Fibroblast of upper back skin (primary cell): ENCODE results near the gene FBLIM1.

Experiments
- DNase-seq: peaks from one replicate; pipeline ENCODE4 v3.0.0-alpha.2; 2013

The FBLIM1 gene

GRCh38 chr1:15758343-15758931 is at the start of gene FBLIM1:
TSS of gene FBLIM1 (plus strand) at chr1:15758795. CDS start at chr1:15764984, 6,189 bp downstream.
- peak; percentile 35 for DNase-seq

GRCh38 chr1:15709226-15709625 is 49.4 kb upstream of the FBLIM1 start:
- no peak for DNase-seq

- no peak for DNase-seq
These were observed 46.4 kb upstream of the FBLIM1 start for GRCh38 chr1:15712168-15712567.

GRCh38 chr1:15714406-15715136 is 44.0 kb upstream of the FBLIM1 start:
- DNase-seq = peak; percentile 47

GRCh38 chr1:15717418-15718125 is 41.0 kb upstream of the FBLIM1 start:
- no peak for DNase-seq

GRCh38 chr1:15718199-15718601 is 40.4 kb upstream of the FBLIM1 start:
- DNase-seq = no peak

GRCh38 chr1:15719381-15720120 is 39.0 kb upstream of the FBLIM1 start:
- no peak for DNase-seq

GRCh38 chr1:15720861-15721260 is 37.7 kb upstream of the FBLIM1 start:
- no peak for DNase-seq

- no peak for DNase-seq
These were observed 36.2 kb upstream of the FBLIM1 start for GRCh38 chr1:15722411-15722810.

- no peak for DNase-seq
These were observed 35.6 kb upstream of the FBLIM1 start for GRCh38 chr1:15722836-15723532.

GRCh38 chr1:15723631-15724246 is 34.9 kb upstream of the FBLIM1 start:
- DNase-seq = no peak

- DNase-seq = no peak
These were observed 33.4 kb upstream of the FBLIM1 start for GRCh38 chr1:15724949-15725880.

GRCh38 chr1:15726508-15726907 is 32.1 kb upstream of the FBLIM1 start:
- no peak for DNase-seq

GRCh38 chr1:15727021-15727420 is 31.6 kb upstream of the FBLIM1 start:
- DNase-seq = no peak

GRCh38 chr1:15727424-15727823 is 31.2 kb upstream of the FBLIM1 start:
- no peak for DNase-seq

GRCh38 chr1:15727866-15728534 is 30.6 kb upstream of the FBLIM1 start:
- no peak for DNase-seq

- DNase-seq = no peak
These were observed 29.5 kb upstream of the FBLIM1 start for GRCh38 chr1:15728937-15729657.

GRCh38 chr1:15730423-15730822 is 28.2 kb upstream of the FBLIM1 start:
- DNase-seq = no peak

- no peak for DNase-seq
These were observed 27.7 kb upstream of the FBLIM1 start for GRCh38 chr1:15730936-15731335.
